Neutrophil (primary cell): ENCODE results near the gene CLEC11A.

Experiments used
- H3K27ac ChIP-seq: fragments of 200-600 bp; sonication (generic); 2 replicates; pipeline ENCODE4 v1.5.1; 2016; ENCODE audit warnings: mild to moderate bottlenecking, moderate library complexity
- H3K27me3 ChIP-seq: fragments of 200-600 bp; sonication (generic); 2 replicates; pipeline ENCODE4 v1.6.0; 2016; ENCODE audit warnings: mild to moderate bottlenecking
- H3K36me3 ChIP-seq: fragments of 200-600 bp; sonication (generic); 2 replicates; pipeline ENCODE4 v1.5.1; 2017
- H3K4me1 ChIP-seq, 2 experiments: fragments of 200-600 bp in 1 of 2; sonication (generic) in 1 of 2; 1 replicate in 1 of 2; 2 replicates in 1 of 2; pipeline versions ENCODE4 v1.5.1 to v1.6.1; 2013 to 2016; ENCODE audit warnings: low read depth in 1 of 2, low read length in 1 of 2, mild to moderate bottlenecking in 1 of 2, moderate library complexity in 1 of 2; ENCODE audit not compliant: control insufficient read depth in 1 of 2, insufficient read depth in 1 of 2
- H3K4me3 ChIP-seq, 2 experiments: fragments of 200-600 bp in 1 of 2; sonication (generic) in 1 of 2; 1 replicate in 1 of 2; 2 replicates in 1 of 2; pipeline ENCODE4 v1.5.1; 2013 to 2016; ENCODE audit warnings: low read depth in 1 of 2, low read length in 1 of 2, mild to moderate bottlenecking in 1 of 2, moderate library complexity in 1 of 2
- H3K9me3 ChIP-seq: fragments of 200-600 bp; sonication (generic); 2 replicates; pipeline ENCODE4 v1.5.1; 2016
- CTCF ChIP-seq: fragments of 200-600 bp; sonication (generic); IDR thresholded peaks from 2 replicates; pipeline ENCODE4 v1.5.1; 2016; ENCODE audit warnings: antibody characterized with exemption

Gene CLEC11A

DNA sequence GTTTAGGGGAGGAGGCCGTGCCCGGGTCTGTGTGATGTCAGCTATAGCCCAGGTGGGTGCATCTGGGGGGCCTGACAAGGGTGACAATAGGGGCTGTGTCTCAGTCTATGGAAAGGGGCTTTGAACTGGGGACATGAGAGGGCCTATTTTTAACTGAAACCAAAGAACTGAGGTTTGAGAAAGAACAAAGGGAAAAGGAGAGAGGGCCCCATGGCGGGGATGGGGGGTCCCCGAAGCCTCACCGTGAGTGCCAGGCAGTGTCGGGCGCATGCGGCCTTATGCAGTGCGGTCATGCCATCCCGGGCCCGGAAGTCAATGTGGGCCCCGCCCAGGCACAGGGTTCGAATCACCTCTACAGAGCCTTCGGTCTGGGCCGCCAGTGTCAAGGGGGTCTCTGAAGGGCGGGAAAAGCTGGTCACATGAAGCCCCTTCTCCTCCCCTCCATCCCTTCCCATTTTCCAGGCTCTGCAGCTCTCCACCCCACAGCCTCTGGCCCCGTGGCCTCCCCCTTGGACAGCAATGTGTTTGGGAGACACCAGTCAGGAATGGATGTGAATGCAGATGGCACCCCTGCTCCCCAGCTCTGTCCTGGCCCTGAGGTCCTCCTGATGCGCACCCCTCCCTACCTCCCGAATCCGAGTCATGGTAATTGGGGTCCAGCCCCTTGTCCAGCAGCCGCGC, 9.5 kb upstream of the CLEC11A start:
- Histone ChIP-seq H3K27me3 (peaks cover 55% of the 10 kb centered on the region), H3K36me3 (no peaks in the 10 kb centered on the region), H3K4me3 (no peak overlapping the region), H3K4me1 (peaks cover 0 to 3% of the 10 kb centered on the region in 2 experiments), H3K27ac (no peak overlapping the region), H3K9me3 (no peaks in the 10 kb centered on the region)
- TF ChIP-seq CTCF: no peak

DNA sequence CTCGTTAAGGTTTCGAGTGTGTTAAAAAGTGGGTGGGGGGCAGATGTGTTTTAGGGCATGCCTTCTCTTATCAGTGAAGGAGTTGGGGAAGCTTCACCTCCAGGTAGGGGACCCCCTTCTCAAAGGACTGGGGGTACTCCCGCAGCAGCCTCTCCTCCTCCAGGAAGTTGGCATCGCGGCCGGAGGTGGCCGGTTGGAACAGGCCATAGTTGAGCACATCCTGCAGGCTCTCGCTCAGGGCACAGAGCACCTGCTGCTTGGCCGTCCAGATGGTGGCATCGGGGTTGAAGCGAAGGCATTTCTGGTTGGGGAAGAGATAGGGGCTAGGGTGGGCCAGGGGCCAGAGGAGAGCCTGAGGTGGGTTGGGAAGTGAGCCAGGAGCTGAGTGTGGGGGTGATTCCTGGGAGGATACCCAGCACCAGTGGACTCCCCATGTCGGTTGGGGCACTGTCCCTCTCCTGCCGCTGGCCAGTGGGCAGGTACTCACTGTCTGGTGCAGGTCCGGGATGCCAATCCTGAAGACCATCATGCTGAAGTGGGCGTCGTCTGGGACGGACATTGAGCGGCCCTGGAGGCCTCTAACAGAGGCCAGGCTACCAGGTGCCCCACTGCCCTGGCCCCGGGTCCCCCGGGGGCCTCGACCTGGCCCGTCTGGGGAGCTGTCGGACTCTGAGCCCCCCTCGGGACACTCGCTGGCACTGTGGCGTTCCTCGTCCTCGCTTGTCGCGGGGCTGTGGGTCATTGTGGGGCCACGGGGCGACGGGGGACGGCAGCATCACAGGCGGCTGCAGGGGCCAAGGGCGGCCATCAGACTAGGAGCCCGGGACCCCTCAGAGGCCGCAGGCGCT, 6.8 kb upstream of the CLEC11A start:
- H3K4me3 ChIP-seq: no peak overlapping the region
- H3K27me3 ChIP-seq: peaks cover 82% of the 10 kb centered on the region
- H3K9me3 ChIP-seq: no peaks in the 10 kb centered on the region
- no peaks in the 10 kb centered on the region for H3K36me3 ChIP-seq
- peaks cover 0 to 10% of the 10 kb centered on the region in 2 experiments for H3K4me1 ChIP-seq
- TF ChIP-seq CTCF: no peak
- no peak overlapping the region for H3K27ac ChIP-seq

GRCh38 chr19:50717026-50717723, 6.0 kb upstream of the CLEC11A start:
- no peaks in the 10 kb centered on the region for H3K36me3 ChIP-seq
- no peaks in the 10 kb centered on the region for H3K9me3 ChIP-seq
- H3K27ac ChIP-seq: no peak overlapping the region
- TF ChIP-seq CTCF: no peak
- H3K27me3 ChIP-seq: peaks cover 88% of the 10 kb centered on the region
- peaks cover 0 to 10% of the 10 kb centered on the region in 2 experiments for H3K4me1 ChIP-seq
- H3K4me3 ChIP-seq: no peak overlapping the region

DNA sequence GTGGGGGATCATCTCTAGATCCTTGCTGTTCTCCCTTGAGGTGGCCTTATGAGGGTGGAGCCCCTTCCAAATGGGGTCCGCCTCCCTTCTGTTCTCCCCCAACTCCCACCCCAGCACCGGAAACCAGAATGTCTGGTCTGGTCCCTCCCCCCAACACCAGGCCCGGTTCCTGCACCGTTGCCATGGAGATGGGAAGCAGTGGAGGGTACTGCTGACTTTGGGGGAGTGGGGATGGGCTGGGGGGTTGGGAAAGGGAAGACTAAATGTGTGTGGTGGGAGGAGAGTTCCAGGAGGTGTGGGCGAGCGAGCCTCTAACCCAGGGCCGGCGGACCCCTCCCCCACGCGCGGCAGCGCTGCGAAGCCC, 5.3 kb upstream of the CLEC11A start:
- no peak for TF ChIP-seq CTCF
- Histone ChIP-seq H3K27ac (no peak overlapping the region), H3K4me1 (peaks cover 1 to 10% of the 10 kb centered on the region in 2 experiments), H3K27me3 (peaks cover 88% of the 10 kb centered on the region), H3K4me3 (no peak overlapping the region), H3K9me3 (no peaks in the 10 kb centered on the region), H3K36me3 (no peaks in the 10 kb centered on the region)

- no peak overlapping the region for H3K27ac ChIP-seq
- peaks cover 88% of the 10 kb centered on the region for H3K27me3 ChIP-seq
- no peaks in the 10 kb centered on the region for H3K9me3 ChIP-seq
- peaks cover 8 to 13% of the 10 kb centered on the region in 2 experiments for H3K4me1 ChIP-seq
- no peaks in the 10 kb centered on the region for H3K36me3 ChIP-seq
- no peak for TF ChIP-seq CTCF
- no peak overlapping the region for H3K4me3 ChIP-seq
Observed at GRCh38 chr19:50718255-50719118, 4.7 kb upstream of the CLEC11A start.
